Activated naive CD4-positive, alpha-beta T cell treated with anti-CD3 and anti-CD28 coated beads, Interleukin-2, amount 50 U/mL, for 24 hours (primary cell): ENCODE results near the gene NDUFB5.

Source experiments
- H3K27ac Mint-ChIP-seq: one replicate; pipeline ENCODE4 v1.8.0; 2021; ENCODE audit warnings: mild to moderate bottlenecking, mixed read lengths
- H3K27me3 Mint-ChIP-seq: one replicate; pipeline ENCODE4 v1.8.0; 2021; ENCODE audit warnings: mixed read lengths
- H3K36me3 Mint-ChIP-seq: one replicate; pipeline ENCODE4 v1.8.0; 2021; ENCODE audit warnings: mixed read lengths
- H3K4me1 Mint-ChIP-seq: one replicate; pipeline ENCODE4 v1.8.0; 2021; ENCODE audit warnings: mixed read lengths
- H3K4me3 Mint-ChIP-seq: one replicate; pipeline ENCODE4 v1.8.0; 2021; ENCODE audit warnings: mild to moderate bottlenecking, mixed read lengths
- H3K9me3 Mint-ChIP-seq: one replicate; pipeline ENCODE4 v1.8.0; 2021; ENCODE audit warnings: mixed read lengths

NDUFB5 gene

GRCh38 chr3:179604321-179605078 lies at the start of gene NDUFB5, which contains the start of gene MRPL47:
Gene NDUFB5 (plus strand): TSS chr3:179604794. CDS start chr3:179604816, 22 bp downstream.
Gene MRPL47 (minus strand): TSS chr3:179604638. CDS start chr3:179604624, 14 bp downstream.
- H3K36me3 Mint-ChIP-seq = peaks cover 5% of the 10 kb centered on the region
- peaks cover 57% of the 10 kb centered on the region for H3K4me1 Mint-ChIP-seq

GRCh38 chr3:179558742-179559364 lies 45.7 kb upstream of the NDUFB5 start:
- no peak overlapping the region for H3K4me3 Mint-ChIP-seq
- H3K9me3 Mint-ChIP-seq = no peaks in the 10 kb centered on the region
- peaks cover 11% of the 10 kb centered on the region for H3K4me1 Mint-ChIP-seq
- peaks cover 2% of the 10 kb centered on the region for H3K36me3 Mint-ChIP-seq
- no peak overlapping the region for H3K27ac Mint-ChIP-seq
- H3K27me3 Mint-ChIP-seq = no peaks in the 10 kb centered on the region

More at GRCh38 chr3:179604321-179605078, at the start of gene NDUFB5, which contains the start of gene MRPL47:
- Mint-ChIP-seq H3K27ac (peak within 1 kb of the TSS; percentile 100), H3K27me3 (no peaks in the 10 kb centered on the region), H3K9me3 (no peaks in the 10 kb centered on the region), H3K4me3 (peak within 1 kb of the TSS; percentile 100)

GRCh38 chr3:179560791-179561190 lies 43.8 kb upstream of the NDUFB5 start:
- no peaks in the 10 kb centered on the region for H3K9me3 Mint-ChIP-seq
- peaks cover 2% of the 10 kb centered on the region for H3K36me3 Mint-ChIP-seq
- no peaks in the 10 kb centered on the region for H3K27me3 Mint-ChIP-seq
- H3K4me1 Mint-ChIP-seq = peaks cover 28% of the 10 kb centered on the region
- H3K27ac Mint-ChIP-seq = no peak overlapping the region
- H3K4me3 Mint-ChIP-seq = no peak overlapping the region

- Mint-ChIP-seq H3K9me3 (no peaks in the 10 kb centered on the region), H3K4me3 (peak within 1 kb of the TSS; percentile 98), H3K36me3 (peaks cover 2% of the 10 kb centered on the region), H3K27me3 (no peaks in the 10 kb centered on the region), H3K27ac (peak within 1 kb of the TSS; percentile 99), H3K4me1 (peaks cover 31% of the 10 kb centered on the region)
These were observed 41.9 kb upstream of the NDUFB5 start, which contains the start of gene ACTL6A for GRCh38 chr3:179562591-179563270. Gene ACTL6A (plus strand): TSS chr3:179562926. CDS start chr3:179563093, 167 bp downstream.

GRCh38 chr3:179563271-179563783 lies 41.3 kb upstream of the NDUFB5 start:
- H3K9me3 Mint-ChIP-seq = no peaks in the 10 kb centered on the region
- H3K27ac Mint-ChIP-seq = peak overlapping the region; percentile 93
- H3K27me3 Mint-ChIP-seq = no peaks in the 10 kb centered on the region
- H3K36me3 Mint-ChIP-seq = peaks cover 2% of the 10 kb centered on the region
- H3K4me3 Mint-ChIP-seq = peak overlapping the region; percentile 98
- peaks cover 33% of the 10 kb centered on the region for H3K4me1 Mint-ChIP-seq

GRCh38 chr3:179565496-179565895 lies 39.1 kb upstream of the NDUFB5 start:
- H3K9me3 Mint-ChIP-seq = no peaks in the 10 kb centered on the region
- peaks cover 38% of the 10 kb centered on the region for H3K4me1 Mint-ChIP-seq
- peak overlapping the region; percentile 37 for H3K27ac Mint-ChIP-seq
- H3K4me3 Mint-ChIP-seq = peak overlapping the region; percentile 51
- H3K27me3 Mint-ChIP-seq = no peaks in the 10 kb centered on the region
- H3K36me3 Mint-ChIP-seq = peaks cover 6% of the 10 kb centered on the region

- H3K27me3 Mint-ChIP-seq = no peaks in the 10 kb centered on the region
- H3K36me3 Mint-ChIP-seq = peaks cover 6% of the 10 kb centered on the region
- no peak overlapping the region for H3K4me3 Mint-ChIP-seq
- no peaks in the 10 kb centered on the region for H3K9me3 Mint-ChIP-seq
- H3K4me1 Mint-ChIP-seq = no peaks in the 10 kb centered on the region
- H3K27ac Mint-ChIP-seq = no peak overlapping the region
These were observed 23.6 kb upstream of the NDUFB5 start for GRCh38 chr3:179580992-179581391.

- peaks cover 3% of the 10 kb centered on the region for H3K36me3 Mint-ChIP-seq
- peaks cover 6% of the 10 kb centered on the region for H3K4me1 Mint-ChIP-seq
- no peaks in the 10 kb centered on the region for H3K9me3 Mint-ChIP-seq
- peak overlapping the region; percentile 91 for H3K27ac Mint-ChIP-seq
- no peak overlapping the region for H3K4me3 Mint-ChIP-seq
- no peaks in the 10 kb centered on the region for H3K27me3 Mint-ChIP-seq
These were observed 15.5 kb upstream of the NDUFB5 start for GRCh38 chr3:179589143-179589542.

GRCh38 chr3:179590669-179591068 lies 13.9 kb upstream of the NDUFB5 start:
- Mint-ChIP-seq H3K4me1 (peaks cover 6% of the 10 kb centered on the region), H3K4me3 (no peak overlapping the region), H3K27ac (peak overlapping the region; percentile 2), H3K27me3 (no peaks in the 10 kb centered on the region), H3K36me3 (peaks cover 3% of the 10 kb centered on the region), H3K9me3 (no peaks in the 10 kb centered on the region)

GRCh38 chr3:179591313-179591712 lies 13.3 kb upstream of the NDUFB5 start:
- peaks cover 3% of the 10 kb centered on the region for H3K36me3 Mint-ChIP-seq
- no peak overlapping the region for H3K4me3 Mint-ChIP-seq
- H3K4me1 Mint-ChIP-seq = peaks cover 6% of the 10 kb centered on the region
- no peaks in the 10 kb centered on the region for H3K27me3 Mint-ChIP-seq
- H3K27ac Mint-ChIP-seq = no peak overlapping the region
- H3K9me3 Mint-ChIP-seq = no peaks in the 10 kb centered on the region

- Mint-ChIP-seq H3K27me3 (no peaks in the 10 kb centered on the region), H3K27ac (no peak overlapping the region), H3K9me3 (no peaks in the 10 kb centered on the region), H3K36me3 (peaks cover 4% of the 10 kb centered on the region), H3K4me3 (no peak overlapping the region), H3K4me1 (peaks cover 19% of the 10 kb centered on the region)
These were observed 5.1 kb upstream of the NDUFB5 start for GRCh38 chr3:179599531-179599930.

- Mint-ChIP-seq H3K27ac (peak overlapping the region; percentile 100), H3K4me3 (peak overlapping the region; percentile 100), H3K36me3 (peaks cover 5% of the 10 kb centered on the region), H3K4me1 (peaks cover 50% of the 10 kb centered on the region), H3K27me3 (no peaks in the 10 kb centered on the region), H3K9me3 (no peaks in the 10 kb centered on the region)
These were observed 1.3 kb upstream of the NDUFB5 start for GRCh38 chr3:179603321-179603720.

- Mint-ChIP-seq H3K4me3 (peak overlapping the region; percentile 100), H3K9me3 (no peaks in the 10 kb centered on the region), H3K4me1 (peaks cover 53% of the 10 kb centered on the region), H3K27me3 (no peaks in the 10 kb centered on the region), H3K36me3 (peaks cover 5% of the 10 kb centered on the region), H3K27ac (peak overlapping the region; percentile 100)
These were observed 763 bp upstream of the NDUFB5 start for GRCh38 chr3:179603831-179604230.

- Mint-ChIP-seq H3K4me1 (peaks cover 65% of the 10 kb centered on the region), H3K36me3 (peaks cover 7% of the 10 kb centered on the region), H3K27me3 (no peaks in the 10 kb centered on the region), H3K4me3 (peak overlapping the region; percentile 58), H3K9me3 (no peaks in the 10 kb centered on the region), H3K27ac (peak overlapping the region; percentile 77)
These were observed 2.0 kb downstream of the NDUFB5 start for GRCh38 chr3:179606534-179607085.
